HepG2 (cell line): Measurements from ENCODE around the gene UTP4. TPM values are rescaled to one million over a fixed set of nuclear protein-coding genes. Genes with fewer than 3 reads are reported as not detected.

ENCODE experiments used
- ATAC-seq: fragments of 200-7000 bp; cut with Tn5 transposase; 3 replicates; pipeline ENCODE4 v1.9.1; 2020; ENCODE audit warnings: mild to moderate bottlenecking, moderate library complexity
- BruUV-seq: library from RNA; stranded (reverse); fragments of 400-500 nt; replicated peaks from 2 replicates; lab custom pipeline; 2021; lab: Mats Ljungman, UMichigan
- CTCF ChIA-PET: fragments of 300-600 bp; formaldehyde crosslinking; extraction: SDS; loops from one replicate; lab custom pipeline; 2021; ENCODE audit warnings: low total read pairs, inconsistent platforms, low intra/inter-chr PET ratio; lab: Yijun Ruan, JAX
- POLR2A ChIA-PET: fragments of 350-600 bp; sonication (Branson Sonifier 250); formaldehyde crosslinking; loops from one replicate; lab custom pipeline; 2020; ENCODE audit warnings: antibody characterized with exemption, inconsistent platforms; lab: Yijun Ruan, JAX
- DNase-seq: peaks from one replicate; pipeline ENCODE4 v3.0.0-alpha.2; 2015; ENCODE audit warnings: low spot score
- FAIRE-seq: peaks from 3 replicates; lab custom pipeline; 2011; peaks lifted over from hg19 to GRCh38; lab: Jason Lieb, UNC
- H2AFZ ChIP-seq: one replicate; pipeline ENCODE4 v1.6.1; 2011; ENCODE audit warnings: low read length, inconsistent platforms
- H3K27ac ChIP-seq: fragments of 300-600 bp; 3 replicates; pipeline ENCODE4 v1.8.0; 2011; ENCODE audit warnings: mixed run types, mild to moderate bottlenecking, mixed read lengths, low read length, inconsistent platforms; ENCODE audit not compliant: insufficient read depth; ENCODE audit errors: extremely low read length
- H3K27me3 ChIP-seq, 2 experiments: fragments of 200-600 bp in 1 of 2; 2 replicates in 1 of 2; 3 replicates in 1 of 2; pipeline versions ENCODE4 v1.6.0 to v1.8.0; 2011; ENCODE audit warnings: low read length in 2 of 2, mild to moderate bottlenecking in 2 of 2, moderate library complexity in 2 of 2, inconsistent platforms in 1 of 2; ENCODE audit not compliant: insufficient read depth in 2 of 2, control insufficient read depth in 1 of 2
- H3K36me3 ChIP-seq, 2 experiments: fragments of 200-600 bp in 1 of 2; replicated peaks in 1 of 2; 2 replicates in 1 of 2; 3 replicates in 1 of 2; pipeline versions ENCODE4 v1.5.1 to v1.8.0; 2011; ENCODE audit warnings: low read length in 2 of 2, inconsistent platforms in 1 of 2; ENCODE audit not compliant: insufficient read depth in 2 of 2, control insufficient read depth in 1 of 2
- H3K4me1 ChIP-seq: 2 replicates; pipeline ENCODE4 v1.5.1; 2012; ENCODE audit warnings: low read length, inconsistent platforms; ENCODE audit not compliant: insufficient read depth
- H3K4me2 ChIP-seq: 2 replicates; pipeline ENCODE4 v1.6.0; 2011; ENCODE audit warnings: low read depth, low read length, inconsistent platforms
- H3K4me3 ChIP-seq, 3 experiments: fragments of 200-600 bp in 1 of 3; sonication (generic), shearing (Covaris generic) in 1 of 3; replicated peaks in 1 of 3; 2 replicates each; pipeline ENCODE4 v1.5.1; 2011 to 2016; ENCODE audit warnings: low read length in 3 of 3, inconsistent platforms in 2 of 3, low read depth in 2 of 3, mild to moderate bottlenecking in 2 of 3, control low read depth in 1 of 3, mixed read lengths in 1 of 3; ENCODE audit not compliant: insufficient read depth in 1 of 3
- H3K79me2 ChIP-seq: one replicate; pipeline ENCODE4 v1.6.1; 2011; ENCODE audit warnings: low read length, inconsistent platforms; ENCODE audit not compliant: insufficient read depth
- H3K9ac ChIP-seq: 2 replicates; pipeline ENCODE4 v1.6.0; 2011; ENCODE audit warnings: mild to moderate bottlenecking, low read depth, low read length, inconsistent platforms; ENCODE audit not compliant: insufficient read depth
- H3K9me3 ChIP-seq: 2 replicates; pipeline ENCODE4 v1.5.1; 2012; ENCODE audit warnings: mild to moderate bottlenecking, low read length
- H4K20me1 ChIP-seq: 2 replicates; pipeline ENCODE4 v1.6.0; 2011; ENCODE audit warnings: inconsistent platforms, mild to moderate bottlenecking, low read length, moderate library complexity; ENCODE audit not compliant: insufficient read depth
- CENPX ChIP-seq: sonication (generic); formaldehyde crosslinking; IDR thresholded peaks from 2 replicates; pipeline ENCODE4 v1.9.0; 2021; ENCODE audit warnings: mild to moderate bottlenecking, missing genetic modification reagents, moderate library complexity
- GPBP1L1 ChIP-seq: sonication (generic); formaldehyde crosslinking; IDR thresholded peaks from 2 replicates; pipeline ENCODE4 v1.5.0; 2020; ENCODE audit warnings: mild to moderate bottlenecking, missing genetic modification reagents
- NFE2L2 ChIP-seq: fragments of 150-350 bp; IDR thresholded peaks from 2 replicates; pipeline ENCODE4 v1.6.1; 2014; ENCODE audit warnings: low read length
- ZFX ChIP-seq: sonication (generic); formaldehyde crosslinking; IDR thresholded peaks from 2 replicates; pipeline ENCODE4 v1.4.0; 2020; ENCODE audit warnings: mild to moderate bottlenecking, low read depth, missing genetic modification reagents, moderate library complexity
- ZNF484 ChIP-seq: sonication (generic); formaldehyde crosslinking; IDR thresholded peaks from 2 replicates; pipeline ENCODE4 v1.5.1; 2020; ENCODE audit warnings: mild to moderate bottlenecking, low read depth, missing genetic modification reagents, borderline replicate concordance
- ZNF749 ChIP-seq: sonication (generic); formaldehyde crosslinking; IDR thresholded peaks from 2 replicates; pipeline ENCODE4 v1.8.0; 2022; ENCODE audit warnings: mild to moderate bottlenecking, missing genetic modification reagents, moderate library complexity, borderline replicate concordance
- WGBS: methylation state at CpG from one replicate; pipeline ENCODE4 v1.1.6; 2017; ENCODE audit warnings: low lambda C conversion rate; 5-methylcytosine and 5-hydroxymethylcytosine counted together
- in situ Hi-C: cut with HindIII; loops from 2 replicates; pipeline ENCODE4 v1.10.0; 2017; ENCODE audit warnings: low pct_unique_long_range_greater_than_20kb; ENCODE audit not compliant: extremely low pct_ligation_motif_present
- intact Hi-C: fragments of 100-400 bp; cut with micrococcal nuclease; formaldehyde crosslinking; loops from one replicate; pipeline ENCODE4 v1.10.0; 2022; ENCODE audit not compliant: unreplicated experiment
- polyA plus RNA-seq, 8 experiments: library from polyadenylated mRNA; depleted of rRNA in 3 of 8; stranded (reverse) in 7 of 8; unstranded in 1 of 8; fragments of >200 nt; fragmentation: Illumina TruSeq in 4 of 8; extraction: Trizol in 4 of 8; gene quantifications; 2 replicates each; pipeline versions ENCODE4 v1.2.1 to v1.2.3, GENCODE V29; 2011 to 2016; ENCODE audit warnings: low read depth in 4 of 8, missing spikeins in 1 of 8, mixed read lengths in 1 of 8; ENCODE audit not compliant: insufficient read depth in 1 of 8
- total RNA-seq, 5 experiments: library from RNA; depleted of rRNA; stranded (reverse); fragments of >200 nt; fragmentation: Illumina TruSeq; extraction: Trizol; gene quantifications; 2 replicates each; pipeline ENCODE4 v1.2.3, GENCODE V29; 2016; ENCODE audit warnings: low read depth in 1 of 5

UTP4 gene
- total and polyA plus RNA-seq, 2 of the 13 experiments (the other 11 are each of a cell fraction or from before 2014, with no cell fraction given) = 30.0 to 85.8 TPM

GRCh38 chr16:69166221-69166833 lies 33.9 kb downstream of the UTP4 start:
- H3K36me3 ChIP-seq = peaks cover 32 to 79% of the 10 kb centered on the region in 2 experiments

More at GRCh38 chr16:69166221-69166833, 33.9 kb downstream of the UTP4 start:
- Histone ChIP-seq H3K4me3 (no peak overlapping the region), H2AFZ (no peak overlapping the region), H3K9ac (no peak overlapping the region), H3K79me2 (no peaks in the 10 kb centered on the region), H3K4me1 (peaks cover 1% of the 10 kb centered on the region; the same call in 1 of the 2 replicates), H3K27ac (no peak overlapping the region), H3K9me3 (no peaks in the 10 kb centered on the region), H3K27me3 (no peaks in the 10 kb centered on the region), H4K20me1 (no peaks in the 10 kb centered on the region), H3K4me2 (no peak overlapping the region)
- 92% methylated on average over 8 of the region's 8 CpGs for WGBS
- no peak for DNase-seq
- no peak for FAIRE-seq
- intact Hi-C loops = no loop called here
- in situ Hi-C loops = no loop called here
- BruUV-seq = no TSS peak
- no peak for TF ChIP-seq NFE2L2
- no peak for TF ChIP-seq ZNF484
- TF ChIP-seq ZNF749 (CRISPR knock-in tag) = no peak
- TF ChIP-seq CENPX (CRISPR knock-in tag) = no peak
- TF ChIP-seq ZFX (CRISPR knock-in tag) = no peak
- no peak for TF ChIP-seq GPBP1L1 (CRISPR knock-in tag)
- CTCF ChIA-PET = no interaction called here
- ATAC-seq = no peak
- POLR2A ChIA-PET = interaction anchor here (2.9 kb wide), 1 partner anchor 20 kb away, joined by 10 read pairs; the partner anchor contains the start of gene SNTB2
